Transverse colon (tissue), 4 donors: ENCODE results near the gene HS2ST1.

Source experiments
- CTCF ChIP-seq, 5 experiments: fragments of 200-600 bp in 3 of 5; fragments of 450-650 bp in 2 of 5; sonication (generic) in 3 of 5; IDR thresholded peaks; 1 replicate in 2 of 5; 2 replicates in 3 of 5; pipeline ENCODE4 v1.5.1; 2016 to 2017; ENCODE audit warnings: antibody characterized with exemption in 5 of 5, inconsistent platforms in 3 of 5, mild to moderate bottlenecking in 2 of 5, moderate library complexity in 1 of 5
- EP300 ChIP-seq: sonication (generic); formaldehyde crosslinking; IDR thresholded peaks from one replicate; pipeline ENCODE4 v1.6.1; 2017; ENCODE audit warnings: antibody characterized with exemption, low read depth
- POLR2A ChIP-seq: fragments of 450-650 bp; IDR thresholded peaks from one replicate; pipeline ENCODE4 v1.6.1; 2016; ENCODE audit warnings: antibody characterized with exemption, mild to moderate bottlenecking, moderate library complexity
- POLR2AphosphoS5 ChIP-seq, 3 donors: sonication (generic); formaldehyde crosslinking; IDR thresholded peaks; one replicate each; pipeline ENCODE4 v1.6.1; 2016; ENCODE audit warnings: antibody characterized with exemption in 3 of 3

DNA sequence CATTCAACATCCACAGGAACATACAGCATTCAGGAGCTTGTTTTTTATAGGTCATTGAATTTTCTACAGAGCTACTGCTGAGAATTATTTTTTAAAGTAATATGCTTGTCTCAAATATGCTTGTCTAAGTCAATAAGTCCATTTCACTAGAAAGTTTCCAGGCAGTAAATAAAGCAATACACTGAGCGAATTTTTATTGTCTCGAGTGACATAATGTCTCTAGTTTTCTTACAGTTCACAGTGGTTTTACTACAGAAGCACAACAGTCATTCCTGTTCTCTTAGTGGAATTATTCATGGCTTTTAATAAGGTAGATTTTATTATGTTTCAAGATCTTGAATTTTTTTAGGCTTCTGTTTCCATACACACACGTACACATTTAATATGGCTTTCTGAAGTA, 83.8 kb downstream of the HS2ST1 start:
- TF ChIP-seq CTCF (IDR thresholded peaks at IDR 0.05) = no peak
- no peak for TF ChIP-seq POLR2AphosphoS5 (IDR thresholded peaks at IDR 0.05)
- TF ChIP-seq POLR2A = no peak
- no peak for TF ChIP-seq EP300
